A673 (cell line): Measurements from ENCODE around the gene PDZD4. TPM values are rescaled to one million over a fixed set of nuclear protein-coding genes. Genes with fewer than 3 reads are reported as not detected.

Experiments
- BruUV-seq: library from RNA; stranded (reverse); fragments of 400-500 nt; replicated peaks from 2 replicates; lab custom pipeline; 2021; lab: Mats Ljungman, UMichigan
- CTCF ChIA-PET: fragments of 300-600 bp; sonication (Branson Sonifier 250); formaldehyde crosslinking; loops from one replicate; lab custom pipeline; 2022; ENCODE audit warnings: antibody characterized with exemption; lab: Charles Lee
- POLR2A ChIA-PET: fragments of 300-600 bp; sonication (Branson Sonifier 250); formaldehyde crosslinking; loops from one replicate; lab custom pipeline; 2022; ENCODE audit warnings: antibody characterized with exemption; ENCODE audit not compliant: low non-redundant PET; lab: Charles Lee
- DNase-seq: peaks from one replicate; pipeline ENCODE4 v3.0.0-alpha.2; 2015; ENCODE audit warnings: low spot score
- H3K27ac ChIP-seq: fragments of 200-600 bp; sonication (generic); 2 replicates; pipeline ENCODE4 v1.5.1; 2016; ENCODE audit warnings: mixed run types, low read depth, mild to moderate bottlenecking, mixed read lengths, antibody characterized with exemption, low read length; ENCODE audit not compliant: poor library complexity, severe bottlenecking
- H3K27me3 ChIP-seq: fragments of 200-600 bp; sonication (generic); replicated peaks from 2 replicates; pipeline ENCODE4 v1.6.1; 2017; ENCODE audit warnings: mixed run types, low read depth, mild to moderate bottlenecking, mixed read lengths, antibody characterized with exemption, low read length; ENCODE audit not compliant: insufficient read depth, poor library complexity
- H3K36me3 ChIP-seq: fragments of 200-600 bp; sonication (generic); 2 replicates; pipeline ENCODE4 v1.6.1; 2016; ENCODE audit warnings: mixed run types, mild to moderate bottlenecking, mixed read lengths, antibody characterized with exemption, low read length; ENCODE audit not compliant: insufficient read depth, poor library complexity, severe bottlenecking
- H3K4me1 ChIP-seq: fragments of 200-600 bp; sonication (generic); 2 replicates; pipeline ENCODE4 v1.6.1; 2017; ENCODE audit warnings: mixed run types, mild to moderate bottlenecking, mixed read lengths, antibody characterized with exemption, low read length; ENCODE audit not compliant: insufficient read depth, poor library complexity, severe bottlenecking
- H3K4me3 ChIP-seq: fragments of 200-600 bp; sonication (generic); 2 replicates; pipeline ENCODE4 v1.5.1; 2016; ENCODE audit warnings: low read depth, mixed run types, mild to moderate bottlenecking, mixed read lengths, low read length; ENCODE audit not compliant: poor library complexity, severe bottlenecking
- H3K9me3 ChIP-seq: fragments of 200-600 bp; sonication (generic); 2 replicates; pipeline ENCODE4 v1.6.1; 2016; ENCODE audit warnings: mixed run types, low read depth, mild to moderate bottlenecking, mixed read lengths, antibody characterized with exemption, low read length; ENCODE audit not compliant: poor library complexity, severe bottlenecking
- EZH2 ChIP-seq: fragments of 200-600 bp; sonication (generic); IDR thresholded peaks from 2 replicates; pipeline ENCODE4 v1.6.1; 2017; ENCODE audit warnings: borderline replicate concordance, low read depth, mild to moderate bottlenecking, mixed read lengths, antibody characterized with exemption, low read length; ENCODE audit not compliant: poor library complexity, severe bottlenecking
- intact Hi-C: fragments of 100-400 bp; cut with micrococcal nuclease; formaldehyde crosslinking; loops from one replicate; pipeline ENCODE4 v1.10.0; 2022; ENCODE audit not compliant: unreplicated experiment
- total RNA-seq: library from RNA; stranded (reverse); gene quantifications from 2 replicates; pipeline ENCODE4 v1.2.3, GENCODE V29; 2021
- TF ChIP-seq, protein P1 (sequence below): fragments of 300-800, 200-600 bp; sonication (generic); conservative IDR thresholded peaks from 2 replicates; pipeline ENCODE4 v1.5.1; 2017; ENCODE audit warnings: low read depth, mild to moderate bottlenecking, antibody characterized with exemption, low read length, moderate library complexity, mixed read lengths

The PDZD4 gene
- total RNA-seq, 1 experiment from 2014 or later = 2.6 TPM

DNA sequence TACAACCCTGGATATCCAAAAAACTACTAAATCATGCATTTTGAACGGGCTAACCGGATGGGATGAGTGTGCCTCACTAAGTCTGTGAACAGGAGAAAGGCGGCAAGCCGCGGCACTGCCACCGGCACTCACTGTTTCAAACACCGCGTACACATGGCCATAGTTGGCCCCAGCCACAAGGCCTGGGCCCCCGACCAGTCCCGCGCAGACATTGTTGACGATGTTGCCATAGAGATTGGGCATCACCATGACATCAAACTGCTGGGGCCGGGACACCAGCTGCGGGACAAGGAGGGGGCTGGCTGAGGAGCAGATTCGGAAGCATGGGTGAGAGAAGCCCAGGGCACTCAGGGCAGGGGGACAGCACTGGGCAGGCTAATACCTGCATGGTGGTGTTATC lies 43.7 kb downstream of the PDZD4 start:
- Histone ChIP-seq H3K27me3 (no peaks in the 10 kb centered on the region), H3K4me3 (no peak overlapping the region), H3K4me1 (no peaks in the 10 kb centered on the region), H3K36me3 (no peaks in the 10 kb centered on the region), H3K27ac (no peak overlapping the region), H3K9me3 (no peaks in the 10 kb centered on the region)
- DNase-seq = no peak
- BruUV-seq = no TSS peak
- ChIA-PET CTCF (no interaction called here), POLR2A (no interaction called here)
- no peak for TF ChIP-seq EZH2
- TF ChIP-seq, protein P1, sequence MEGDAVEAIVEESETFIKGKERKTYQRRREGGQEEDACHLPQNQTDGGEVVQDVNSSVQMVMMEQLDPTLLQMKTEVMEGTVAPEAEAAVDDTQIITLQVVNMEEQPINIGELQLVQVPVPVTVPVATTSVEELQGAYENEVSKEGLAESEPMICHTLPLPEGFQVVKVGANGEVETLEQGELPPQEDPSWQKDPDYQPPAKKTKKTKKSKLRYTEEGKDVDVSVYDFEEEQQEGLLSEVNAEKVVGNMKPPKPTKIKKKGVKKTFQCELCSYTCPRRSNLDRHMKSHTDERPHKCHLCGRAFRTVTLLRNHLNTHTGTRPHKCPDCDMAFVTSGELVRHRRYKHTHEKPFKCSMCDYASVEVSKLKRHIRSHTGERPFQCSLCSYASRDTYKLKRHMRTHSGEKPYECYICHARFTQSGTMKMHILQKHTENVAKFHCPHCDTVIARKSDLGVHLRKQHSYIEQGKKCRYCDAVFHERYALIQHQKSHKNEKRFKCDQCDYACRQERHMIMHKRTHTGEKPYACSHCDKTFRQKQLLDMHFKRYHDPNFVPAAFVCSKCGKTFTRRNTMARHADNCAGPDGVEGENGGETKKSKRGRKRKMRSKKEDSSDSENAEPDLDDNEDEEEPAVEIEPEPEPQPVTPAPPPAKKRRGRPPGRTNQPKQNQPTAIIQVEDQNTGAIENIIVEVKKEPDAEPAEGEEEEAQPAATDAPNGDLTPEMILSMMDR = no peak
- intact Hi-C loops = no loop called here

GRCh38 chrX:153784325-153784967 lies 45.9 kb downstream of the PDZD4 start:
- no TSS peak for BruUV-seq
- POLR2A ChIA-PET = no interaction called here
- TF ChIP-seq, protein P1 = no peak
- no peak for TF ChIP-seq EZH2
- H3K36me3 ChIP-seq = no peaks in the 10 kb centered on the region
- H3K9me3 ChIP-seq = no peaks in the 10 kb centered on the region
- H3K4me1 ChIP-seq = no peaks in the 10 kb centered on the region
- no peak for DNase-seq
- H3K27ac ChIP-seq = no peak overlapping the region
- CTCF ChIA-PET = no interaction called here
- H3K27me3 ChIP-seq = no peaks in the 10 kb centered on the region
- no peak overlapping the region for H3K4me3 ChIP-seq
- intact Hi-C loops = no loop called here

- TF ChIP-seq EZH2 = no peak
- TF ChIP-seq, protein P1 = no peak
- Histone ChIP-seq H3K27me3 (no peaks in the 10 kb centered on the region), H3K36me3 (no peaks in the 10 kb centered on the region), H3K27ac (no peak overlapping the region), H3K4me3 (no peak overlapping the region), H3K4me1 (no peaks in the 10 kb centered on the region), H3K9me3 (no peaks in the 10 kb centered on the region)
- DNase-seq = no peak
- POLR2A ChIA-PET = no interaction called here
- intact Hi-C loops = no loop called here
- BruUV-seq = no TSS peak
- CTCF ChIA-PET = no interaction called here
Measured at GRCh38 chrX:153783378-153784013, 46.8 kb downstream of the PDZD4 start.
